ENCODE data around the gene TICAM2. TPM values are rescaled to one million over a fixed set of nuclear protein-coding genes. Genes with fewer than 3 reads are reported as not detected.
"Not testable (repeated sequence)": the region's sequence is repeated elsewhere in the genome, so short reads cannot be mapped to it uniquely, and the experiment has no call there.

The TICAM2 gene
- total RNA-seq: not detected

DNA sequence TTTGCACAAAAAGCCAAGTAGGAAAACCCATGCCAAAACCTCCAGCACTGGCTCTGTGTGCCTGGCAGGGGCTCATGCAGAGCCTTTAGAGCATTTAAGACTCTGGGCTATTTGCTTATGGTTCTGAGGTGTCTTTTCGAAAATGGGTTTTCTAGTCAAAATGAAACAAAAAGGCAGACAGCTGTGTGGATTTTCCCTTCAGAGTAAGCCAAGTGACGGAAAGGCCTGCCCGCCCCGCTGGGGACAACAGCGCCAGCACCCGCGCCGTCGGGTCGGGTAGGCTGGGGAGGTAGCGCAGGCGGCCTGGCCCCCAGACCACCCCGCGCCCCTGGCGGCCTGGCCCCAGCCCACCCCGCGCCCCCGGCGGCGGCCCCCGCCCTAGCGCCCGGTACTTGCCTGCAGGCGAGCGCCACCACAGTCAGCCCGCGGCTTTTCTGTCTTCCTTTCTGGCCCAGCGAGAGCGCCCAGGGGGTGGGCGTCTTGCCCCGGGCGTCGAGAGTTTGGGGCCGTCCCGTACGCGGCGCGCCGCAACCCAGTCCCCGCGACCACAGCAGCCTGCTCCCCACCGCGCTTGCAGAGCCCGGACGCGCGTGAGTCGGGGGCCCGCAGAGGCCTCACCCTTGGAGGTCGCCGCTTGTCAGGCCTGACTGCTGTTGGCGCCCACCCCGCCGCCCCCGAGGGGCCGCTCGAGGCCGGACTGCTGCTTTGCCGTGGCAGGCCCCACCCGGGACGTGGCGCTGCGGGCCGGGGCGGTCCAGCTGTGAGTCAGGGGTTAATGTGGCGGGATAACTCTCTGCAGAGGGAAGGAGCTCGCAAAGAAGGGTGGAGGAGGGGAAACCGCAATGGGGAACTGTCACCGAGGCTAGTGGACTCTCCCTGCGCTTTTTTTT is at the start of gene TICAM2:
TSS of gene TICAM2 (minus strand) at position 779 of the 890 bp plus-strand sequence. CDS start 21,223 bp downstream, outside the sequence.
- peak; percentile 38 for DNase-seq

DNA sequence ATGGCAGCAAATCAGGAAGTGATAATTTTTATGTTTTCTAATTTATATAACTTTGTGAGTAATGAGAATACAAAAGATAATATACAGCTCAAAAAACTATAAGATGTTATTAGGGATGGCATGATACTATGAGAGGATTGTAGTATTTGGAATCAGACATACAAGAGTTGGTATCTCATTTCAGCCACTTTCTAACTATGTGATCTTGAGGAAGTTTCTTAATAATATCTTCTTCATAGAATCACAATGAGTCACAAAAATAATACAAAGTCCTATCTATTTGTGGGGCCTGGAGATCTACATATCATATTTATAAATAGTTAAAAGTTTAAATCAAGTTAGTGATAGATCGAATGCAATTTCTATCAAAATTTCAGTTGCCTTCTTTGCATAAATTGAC is 47.3 kb upstream of the TICAM2 start:
- DNase-seq: no peak

DNA sequence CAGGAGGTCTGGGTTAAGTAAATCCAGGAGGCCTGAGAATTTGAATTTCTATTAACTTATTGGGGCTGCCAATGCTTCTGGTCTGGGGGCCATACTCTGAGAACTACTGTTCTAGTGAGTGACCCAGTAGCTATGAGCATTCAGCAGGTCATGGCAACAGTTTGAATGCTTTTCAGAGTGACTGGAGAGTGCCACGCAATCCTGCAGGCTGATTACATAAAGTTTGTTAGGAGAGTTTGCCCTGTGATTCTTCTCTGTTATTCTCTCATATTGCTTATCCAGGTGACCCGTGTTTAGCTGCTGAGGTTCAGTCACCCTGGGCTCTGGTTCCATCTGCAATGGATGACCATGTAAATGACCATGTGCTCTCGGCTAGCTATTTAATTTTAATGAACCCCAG is 45.8 kb upstream of the TICAM2 start:
- DNase-seq: no peak

DNA sequence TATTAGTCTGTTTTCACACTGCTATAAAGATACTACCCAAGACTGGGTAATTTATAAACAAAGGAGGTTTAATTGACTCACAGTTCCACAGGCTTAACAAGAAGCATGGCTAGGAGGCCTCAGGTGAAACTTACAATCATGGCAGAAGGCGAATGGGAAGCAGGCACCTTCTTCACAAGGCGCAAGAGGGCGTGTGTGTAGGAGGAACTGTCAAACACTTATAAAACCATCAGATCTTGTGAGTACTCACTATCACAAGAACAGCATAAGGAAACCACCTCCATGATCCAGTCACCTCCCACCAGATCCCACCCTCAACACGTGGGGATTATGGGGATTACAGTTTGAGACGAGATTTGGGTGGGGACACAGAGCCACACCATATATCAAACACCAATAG is 43.1 kb upstream of the TICAM2 start:
- DNase-seq: not testable (repeated sequence)

GRCh38 chr5:115644046-115644445 is 41.8 kb upstream of the TICAM2 start:
- no peak for DNase-seq

DNA sequence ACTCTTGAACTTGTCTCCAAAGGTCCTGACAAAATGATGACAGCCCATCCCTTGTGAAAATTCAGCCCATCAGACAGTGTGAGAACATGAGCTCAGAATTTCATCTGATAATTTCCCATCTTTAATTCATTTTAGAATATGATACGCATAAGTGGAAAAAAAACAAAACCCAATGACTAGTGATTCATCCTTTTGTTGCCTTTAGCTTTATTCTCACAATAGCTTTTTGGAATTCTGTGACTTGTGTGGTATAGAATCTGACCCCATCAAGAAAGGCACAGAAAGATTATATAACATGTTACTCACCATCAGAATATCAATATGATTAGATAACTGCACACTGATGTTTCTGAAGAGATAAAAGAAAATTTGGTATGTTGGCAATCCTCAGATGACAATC is 39.7 kb upstream of the TICAM2 start:
- DNase-seq: no peak

- DNase-seq: no peak
Measured at GRCh38 chr5:115640274-115640673, 38.0 kb upstream of the TICAM2 start.

- DNase-seq: no peak
Measured at GRCh38 chr5:115639377-115639776, 37.1 kb upstream of the TICAM2 start.

GRCh38 chr5:115637507-115637906 is 35.2 kb upstream of the TICAM2 start:
- DNase-seq: no peak

GRCh38 chr5:115636008-115636407 is 33.7 kb upstream of the TICAM2 start:
- DNase-seq: no peak

DNA sequence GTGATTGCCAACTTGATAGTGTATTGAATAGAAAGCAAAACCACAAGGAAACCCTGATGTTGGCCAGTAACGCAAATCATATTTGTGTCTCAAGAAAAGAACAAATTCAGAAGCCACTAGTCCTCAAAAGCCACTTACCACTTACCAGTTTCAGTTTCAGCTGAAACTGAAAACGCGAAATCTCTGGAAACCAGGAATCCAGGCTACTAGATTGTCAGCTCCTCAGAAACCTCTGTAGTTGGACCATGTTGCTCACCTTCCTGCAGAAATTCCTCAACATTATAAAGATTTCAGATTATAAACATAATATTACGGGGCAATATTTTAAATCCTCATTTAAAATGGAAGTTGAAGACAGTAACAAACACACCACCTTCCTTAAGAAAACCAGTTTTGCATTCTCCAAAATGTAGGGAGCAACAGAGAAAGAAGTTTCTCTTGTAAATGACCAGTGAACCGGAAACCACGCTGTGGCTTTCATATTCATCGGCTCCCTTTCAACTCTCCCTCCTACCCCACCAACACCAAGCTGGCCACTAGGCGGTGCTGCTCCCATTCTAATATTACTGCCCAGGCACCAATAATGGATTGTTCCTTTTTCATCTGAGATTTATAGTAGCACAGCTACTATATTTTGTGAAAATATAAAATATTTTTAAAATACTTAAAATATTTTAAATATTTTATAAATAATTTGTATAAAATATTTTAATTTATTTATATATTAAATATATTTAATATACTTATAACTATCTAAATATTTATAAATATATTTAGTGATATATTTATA is 32.3 kb upstream of the TICAM2 start:
- DNase-seq: peak; percentile 71

DNA sequence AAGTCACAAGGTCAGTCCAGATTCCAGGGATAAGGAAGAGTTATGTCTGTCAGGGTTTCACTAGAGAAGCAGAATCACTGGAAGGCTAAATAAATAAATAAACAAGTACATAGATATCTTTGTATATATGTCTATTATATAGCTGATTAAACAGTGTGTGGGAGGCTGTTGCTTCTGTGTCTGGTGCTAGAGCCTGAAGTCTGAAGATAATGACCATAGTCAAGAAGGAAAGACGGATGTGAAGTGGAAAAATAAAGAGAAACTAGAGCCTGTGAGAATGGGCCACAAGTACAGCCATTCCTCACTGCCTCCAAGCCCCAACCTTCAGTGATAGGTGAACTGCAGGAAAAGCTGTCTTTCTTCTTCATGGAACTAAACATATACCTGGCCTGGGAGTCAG is 27.6 kb upstream of the TICAM2 start:
- DNase-seq: no peak

DNA sequence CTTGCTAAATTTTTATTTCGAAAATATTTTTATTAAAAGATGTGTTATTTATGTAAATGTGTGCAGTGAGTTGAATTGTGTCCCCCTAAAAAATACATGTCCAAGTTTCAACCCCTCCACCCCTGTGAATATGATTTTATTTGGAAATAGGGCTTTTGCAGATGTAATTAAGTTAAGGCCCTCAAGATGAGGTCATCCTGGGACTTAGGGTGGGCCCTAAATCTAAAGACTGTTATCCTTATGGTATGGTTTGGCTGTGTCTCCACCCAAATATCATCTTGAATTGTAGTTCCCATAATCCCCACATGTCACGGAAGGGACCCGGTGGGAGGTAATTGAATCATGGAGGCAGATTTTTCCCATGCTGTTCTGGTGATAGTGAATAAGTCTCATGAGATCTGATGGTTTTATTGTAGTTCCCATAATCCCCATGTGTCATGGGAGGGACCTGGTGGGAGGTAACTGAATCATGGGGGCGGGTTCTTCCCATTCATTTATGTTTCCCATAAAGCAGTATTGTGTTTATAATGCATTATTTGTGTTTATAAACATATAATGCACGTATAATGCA is 25.1 kb upstream of the TICAM2 start:
- DNase-seq: no peak

DNA sequence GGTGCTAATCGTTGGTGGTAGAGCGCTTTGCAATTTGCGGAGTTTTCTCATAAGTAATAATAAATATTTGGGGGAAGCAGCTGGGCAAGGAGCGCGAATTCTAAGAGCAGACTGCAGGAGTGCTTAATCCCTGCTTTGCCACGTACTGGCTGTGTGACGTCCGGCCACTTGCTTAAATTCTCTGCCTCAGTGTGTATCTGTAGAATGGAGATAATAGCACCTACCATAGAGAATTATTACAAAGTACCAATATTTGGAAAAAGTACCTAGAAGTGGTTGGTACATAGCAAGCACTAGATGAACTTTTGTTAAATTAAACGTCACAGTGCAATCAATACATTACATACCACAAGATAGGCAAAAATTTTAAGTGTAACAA is 24.2 kb upstream of the TICAM2 start:
- DNase-seq: no peak

DNA sequence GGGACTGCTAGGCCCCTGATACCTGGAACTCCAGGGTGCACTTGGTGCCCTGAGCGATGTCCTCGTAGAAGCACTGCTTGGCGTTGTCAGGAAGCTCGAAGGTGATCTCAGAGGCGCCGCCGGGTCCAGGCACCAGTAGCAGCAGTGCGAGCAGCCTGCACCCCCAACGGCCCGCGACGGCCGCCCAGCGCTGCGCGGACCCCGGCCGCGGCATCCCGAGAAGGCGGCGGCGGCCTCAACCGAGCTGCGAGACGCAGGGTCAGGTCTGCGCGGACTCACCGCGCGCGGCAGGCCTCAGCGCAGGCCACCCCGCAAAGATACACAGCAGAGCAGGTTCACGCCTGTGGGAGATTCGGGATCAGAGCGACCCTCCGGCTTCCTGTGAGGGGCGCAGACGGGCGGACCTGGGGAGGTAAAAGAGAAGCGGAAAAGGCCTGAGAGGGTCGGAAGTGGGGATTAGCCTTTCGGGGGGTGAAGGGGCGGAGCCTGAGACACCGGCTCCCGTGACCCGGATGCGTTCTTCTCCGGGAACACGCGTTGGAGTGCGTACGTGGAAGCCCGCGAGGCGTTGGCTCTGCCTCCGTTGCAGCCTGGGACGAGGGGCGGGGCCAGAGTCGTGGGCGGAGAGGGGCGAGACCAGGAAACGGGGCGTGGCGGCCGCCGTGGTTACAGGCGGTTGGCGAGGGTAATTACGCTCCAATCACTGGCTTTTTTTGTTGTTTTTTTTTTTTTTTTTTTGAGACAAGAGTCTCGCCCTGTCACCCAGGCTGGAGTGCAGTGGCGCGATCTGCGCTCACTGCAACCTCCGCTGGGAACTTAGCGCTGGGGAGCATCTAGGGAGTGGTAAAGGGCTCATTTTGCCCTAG is 23.5 kb upstream of the TICAM2 start, which contains the start of gene TMED7:
TSS of gene TMED7 (minus strand) at position 458 of the 866 bp plus-strand sequence. CDS start at position 214, 244 bp downstream.
- DNase-seq: peak; percentile 100

- DNase-seq: no peak
Measured at GRCh38 chr5:115624994-115625393, 22.7 kb upstream of the TICAM2 start.

- DNase-seq: no peak
Measured at GRCh38 chr5:115623658-115624057, 21.4 kb upstream of the TICAM2 start.

DNA sequence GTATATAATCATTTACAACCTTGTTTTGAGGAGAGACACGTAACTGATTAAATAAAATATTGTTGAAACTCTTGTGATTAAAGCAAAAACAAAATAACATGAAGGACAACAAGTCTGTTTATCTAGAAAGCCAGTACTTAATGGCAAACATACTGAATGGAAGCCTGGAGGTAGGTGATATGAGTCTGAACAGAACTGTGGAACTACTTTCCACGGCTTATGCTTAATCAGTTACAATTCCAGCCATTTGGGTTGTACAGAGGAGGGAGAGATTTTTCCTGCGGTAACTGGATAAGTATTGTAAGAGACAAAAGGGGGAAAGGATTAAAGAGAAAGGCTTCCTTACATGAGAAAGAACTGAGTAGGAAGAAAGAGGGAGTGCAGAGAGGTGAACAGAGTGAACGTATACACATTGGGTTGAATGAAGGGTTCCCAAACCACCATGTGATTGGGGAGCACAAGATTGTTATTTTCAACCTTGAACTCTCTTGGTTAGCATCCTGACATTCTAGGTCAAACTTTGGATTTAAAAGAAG is 19.2 kb upstream of the TICAM2 start:
- DNase-seq: no peak

DNA sequence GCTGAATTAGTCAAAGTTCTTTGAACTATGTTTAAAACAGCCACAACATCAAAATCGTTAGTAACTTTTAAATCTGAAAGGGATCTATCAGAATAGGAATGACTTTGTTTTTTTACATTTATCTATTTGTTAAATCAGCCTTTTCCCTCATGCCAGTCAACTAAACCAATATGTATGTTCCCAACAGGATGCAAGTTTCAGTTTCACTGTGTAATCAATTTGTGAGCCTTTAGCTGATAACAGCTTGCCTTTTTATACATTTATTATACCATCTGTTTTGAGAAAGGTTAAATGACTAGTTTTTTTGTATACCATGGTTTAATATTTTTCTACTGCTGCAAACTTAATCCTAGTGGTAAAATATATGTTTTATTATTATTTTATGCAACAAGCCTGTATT is 14.6 kb upstream of the TICAM2 start:
- no peak for DNase-seq

DNA sequence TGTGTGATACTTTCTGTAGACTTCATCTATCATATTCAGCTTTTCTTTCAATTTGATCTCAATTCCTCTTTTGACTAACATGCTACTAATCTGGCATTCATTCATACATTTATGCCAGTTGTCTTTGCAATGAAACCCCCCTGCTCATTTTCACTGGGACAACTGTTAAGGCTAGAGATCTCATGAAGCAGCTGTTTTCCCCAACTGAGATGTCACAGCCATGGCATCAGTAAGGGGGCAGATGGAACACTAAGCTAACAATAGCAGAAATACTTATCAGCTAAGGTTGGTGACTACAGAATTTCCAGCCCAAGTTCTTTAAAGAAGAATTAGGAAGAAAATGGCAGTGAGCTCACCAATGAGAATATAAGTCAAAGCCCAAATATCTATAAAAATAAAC is 14.2 kb upstream of the TICAM2 start:
- DNase-seq: no peak

- no peak for DNase-seq
Measured at GRCh38 chr5:115611873-115612272, 9.6 kb upstream of the TICAM2 start.

- no peak for DNase-seq
Measured at GRCh38 chr5:115607935-115608334, 5.7 kb upstream of the TICAM2 start.
